Measurements from ENCODE around the gene ARHGEF35.

DNA sequence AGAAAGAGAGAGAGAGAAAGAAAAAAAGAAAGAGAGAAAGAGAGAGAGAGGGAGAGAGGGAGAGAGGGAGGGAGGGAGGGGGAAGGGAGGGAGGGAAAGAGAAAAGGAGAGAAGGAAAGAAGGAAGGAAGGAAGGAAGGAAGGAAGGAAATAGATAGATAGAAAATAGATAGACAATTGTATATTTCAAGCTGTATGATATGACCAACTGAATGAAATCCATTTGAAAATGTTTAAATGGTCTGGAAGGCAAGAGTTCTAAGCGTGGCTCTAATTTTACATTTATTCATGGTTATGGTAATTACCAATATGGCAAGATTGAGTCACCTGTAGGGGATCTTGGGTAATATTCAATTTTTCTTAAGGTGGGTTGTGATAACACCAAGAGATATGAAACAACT lies 36.8 kb downstream of the ARHGEF35 start:
- TF ChIP-seq, protein P1, sequence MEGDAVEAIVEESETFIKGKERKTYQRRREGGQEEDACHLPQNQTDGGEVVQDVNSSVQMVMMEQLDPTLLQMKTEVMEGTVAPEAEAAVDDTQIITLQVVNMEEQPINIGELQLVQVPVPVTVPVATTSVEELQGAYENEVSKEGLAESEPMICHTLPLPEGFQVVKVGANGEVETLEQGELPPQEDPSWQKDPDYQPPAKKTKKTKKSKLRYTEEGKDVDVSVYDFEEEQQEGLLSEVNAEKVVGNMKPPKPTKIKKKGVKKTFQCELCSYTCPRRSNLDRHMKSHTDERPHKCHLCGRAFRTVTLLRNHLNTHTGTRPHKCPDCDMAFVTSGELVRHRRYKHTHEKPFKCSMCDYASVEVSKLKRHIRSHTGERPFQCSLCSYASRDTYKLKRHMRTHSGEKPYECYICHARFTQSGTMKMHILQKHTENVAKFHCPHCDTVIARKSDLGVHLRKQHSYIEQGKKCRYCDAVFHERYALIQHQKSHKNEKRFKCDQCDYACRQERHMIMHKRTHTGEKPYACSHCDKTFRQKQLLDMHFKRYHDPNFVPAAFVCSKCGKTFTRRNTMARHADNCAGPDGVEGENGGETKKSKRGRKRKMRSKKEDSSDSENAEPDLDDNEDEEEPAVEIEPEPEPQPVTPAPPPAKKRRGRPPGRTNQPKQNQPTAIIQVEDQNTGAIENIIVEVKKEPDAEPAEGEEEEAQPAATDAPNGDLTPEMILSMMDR (conservative IDR thresholded peaks at IDR 0.05) = no peak
- TF ChIP-seq EZH2 (IDR thresholded peaks at IDR 0.05; ENCODE audit: low read depth) = no peak

All from PC-9 (cell line).